PC-9 (cell line): ENCODE data around the gene DOCK4. TPM values are rescaled to one million over a fixed set of nuclear protein-coding genes. Genes with fewer than 3 reads are reported as not detected.

Experiments
- BruUV-seq: library from RNA; stranded (reverse); fragments of 400-500 nt; replicated peaks from 2 replicates; lab custom pipeline; 2021; lab: Mats Ljungman, UMichigan
- CTCF ChIA-PET: fragments of 300-600 bp; sonication (Branson Sonifier 250); formaldehyde crosslinking; loops from one replicate; lab custom pipeline; 2022; ENCODE audit warnings: antibody characterized with exemption; lab: Charles Lee
- POLR2A ChIA-PET: fragments of 300-600 bp; sonication (Branson Sonifier 250); formaldehyde crosslinking; loops from one replicate; lab custom pipeline; 2022; ENCODE audit warnings: antibody characterized with exemption; ENCODE audit not compliant: unreplicated experiment; lab: Charles Lee
- DNase-seq, 2 experiments: peaks; one replicate each; pipeline versions ENCODE4 v3.0.0 to v3.0.0-alpha.2; 2015 to 2022; ENCODE audit warnings: mixed read lengths in 1 of 2
- H2AFZ ChIP-seq: fragments of 200-600 bp; sonication (generic); 2 replicates; pipeline ENCODE4 v1.8.1; 2017; ENCODE audit warnings: antibody characterized with exemption
- H3F3A ChIP-seq: fragments of 200-600 bp; sonication (generic); 2 replicates; pipeline ENCODE4 v1.8.1; 2017; ENCODE audit warnings: antibody characterized with exemption, mild to moderate bottlenecking, low read depth; ENCODE audit not compliant: insufficient read depth
- H3K27ac ChIP-seq: fragments of 200-600 bp; sonication (generic); 2 replicates; pipeline ENCODE4 v1.6.1; 2016; ENCODE audit warnings: mixed run types
- H3K27me3 ChIP-seq: fragments of 200-600 bp; sonication (generic); 2 replicates; pipeline ENCODE4 v1.6.1; 2016; ENCODE audit warnings: low read depth, mixed run types; ENCODE audit not compliant: insufficient read depth
- H3K36me3 ChIP-seq: fragments of 200-600 bp; sonication (generic); 2 replicates; pipeline ENCODE4 v1.6.1; 2016; ENCODE audit warnings: low read depth, mixed run types
- H3K4me1 ChIP-seq: fragments of 200-600 bp; sonication (generic); replicated peaks from 2 replicates; pipeline ENCODE4 v1.6.1; 2016; ENCODE audit warnings: mixed run types; ENCODE audit not compliant: insufficient read depth
- H3K4me2 ChIP-seq: fragments of 200-600 bp; sonication (generic); 2 replicates; pipeline ENCODE4 v1.6.1; 2017; ENCODE audit warnings: mixed run types
- H3K4me3 ChIP-seq: fragments of 200-600 bp; sonication (generic); 2 replicates; pipeline ENCODE4 v1.6.1; 2016; ENCODE audit warnings: mixed run types
- H3K79me2 ChIP-seq: fragments of 200-600 bp; sonication (generic); 2 replicates; pipeline ENCODE4 v1.6.1; 2017; ENCODE audit warnings: low read depth, mixed run types
- H3K9me2 ChIP-seq: fragments of 200-600 bp; sonication (generic); 2 replicates; pipeline ENCODE4 v1.8.1; 2017; ENCODE audit warnings: mild to moderate bottlenecking; ENCODE audit not compliant: insufficient read depth
- H3K9me3 ChIP-seq: fragments of 200-600 bp; sonication (generic); 2 replicates; pipeline ENCODE4 v1.8.1; 2016; ENCODE audit warnings: low read depth; ENCODE audit not compliant: insufficient read depth
- H4K20me1 ChIP-seq: fragments of 200-600 bp; sonication (generic); 2 replicates; pipeline ENCODE4 v1.8.1; 2017; ENCODE audit not compliant: insufficient read depth
- CTCF ChIP-seq: fragments of 200-600 bp; sonication (generic); conservative IDR thresholded peaks from 2 replicates; pipeline ENCODE4 v1.6.1; 2017; ENCODE audit warnings: mixed run types, antibody characterized with exemption, mild to moderate bottlenecking, moderate library complexity
- EZH2 ChIP-seq: fragments of 200-600 bp; sonication (generic); IDR thresholded peaks from 2 replicates; pipeline ENCODE4 v1.8.0; 2017; ENCODE audit warnings: antibody characterized with exemption, low read depth
- intact Hi-C: fragments of 100-400 bp; cut with micrococcal nuclease; formaldehyde crosslinking; loops from one replicate; pipeline ENCODE4 v1.10.0; 2022; ENCODE audit not compliant: unreplicated experiment
- total RNA-seq: library from RNA; stranded (reverse); gene quantifications from 2 replicates; pipeline ENCODE4 v1.2.3, GENCODE V29; 2021

The DOCK4 gene
- total RNA-seq, 1 experiment from 2014 or later, result 0.98 TPM

- DNase-seq, result no peak
- Histone ChIP-seq H2AFZ (no peak overlapping the region), H3K9me3 (no peaks in the 10 kb centered on the region), H3K79me2 (no peaks in the 10 kb centered on the region), H3K4me3 (no peak overlapping the region), H3K4me1 (no peaks in the 10 kb centered on the region), H3K36me3 (no peaks in the 10 kb centered on the region), H4K20me1 (no peaks in the 10 kb centered on the region), H3K27ac (no peak overlapping the region), H3K27me3 (no peaks in the 10 kb centered on the region), H3F3A (no peaks in the 10 kb centered on the region), H3K4me2 (no peak overlapping the region), H3K9me2 (no peaks in the 10 kb centered on the region)
- TF ChIP-seq EZH2 (no peak), CTCF (no peak)
- intact Hi-C loops, result loop anchor here (2.0 to 5.0 kb wide), 3 partner anchors 99 to 126 kb away; partner anchors contain the start of genes DOCK4 and ZNF277
- no TSS peak for BruUV-seq
- ChIA-PET POLR2A (no interaction called here), CTCF (no interaction called here)
Observed at GRCh38 chr7:112081778-112082177, 124.4 kb downstream of the DOCK4 start.

- Histone ChIP-seq H3K4me1 (no peaks in the 10 kb centered on the region), H3K27me3 (no peaks in the 10 kb centered on the region), H2AFZ (no peak overlapping the region), H3K4me2 (no peak overlapping the region), H3K79me2 (no peaks in the 10 kb centered on the region), H3K36me3 (no peaks in the 10 kb centered on the region), H3K9me2 (no peaks in the 10 kb centered on the region), H3K27ac (no peak overlapping the region), H3F3A (no peaks in the 10 kb centered on the region), H3K9me3 (no peaks in the 10 kb centered on the region), H3K4me3 (no peak overlapping the region), H4K20me1 (no peaks in the 10 kb centered on the region)
- intact Hi-C loops, result loop anchor here (2.0 to 5.0 kb wide), 3 partner anchors 98 to 126 kb away; partner anchors contain the start of genes DOCK4 and ZNF277
- no TSS peak for BruUV-seq
- no peak for DNase-seq
- CTCF ChIA-PET, result no interaction called here
- TF ChIP-seq CTCF (no peak), EZH2 (no peak)
- POLR2A ChIA-PET, result no interaction called here
Observed at GRCh38 chr7:112080978-112081377, 125.2 kb downstream of the DOCK4 start.

GRCh38 chr7:112080441-112080840 is 125.8 kb downstream of the DOCK4 start:
- Histone ChIP-seq H2AFZ (no peak overlapping the region), H3K4me2 (0 out of 2 replicates have a peak overlapping the region, but pooled peaks have one; percentile 7), H4K20me1 (no peaks in the 10 kb centered on the region), H3K27me3 (no peaks in the 10 kb centered on the region), H3K4me3 (no peak overlapping the region), H3F3A (no peaks in the 10 kb centered on the region), H3K79me2 (no peaks in the 10 kb centered on the region), H3K27ac (no peak overlapping the region), H3K36me3 (no peaks in the 10 kb centered on the region), H3K9me2 (no peaks in the 10 kb centered on the region), H3K9me3 (no peaks in the 10 kb centered on the region), H3K4me1 (no peaks in the 10 kb centered on the region)
- ChIA-PET POLR2A (no interaction called here), CTCF (no interaction called here)
- TF ChIP-seq CTCF (no peak), EZH2 (no peak)
- peak; percentile 35 to 45 for DNase-seq
- intact Hi-C loops, result loop anchor here (2.0 to 5.0 kb wide), 3 partner anchors 98 to 127 kb away; partner anchors contain the start of genes DOCK4 and ZNF277
- BruUV-seq, result no TSS peak
